Cardiac septum (tissue), 1 donor: ENCODE data around the gene RFC3. TPM values are rescaled to one million over a fixed set of nuclear protein-coding genes. Genes with fewer than 3 reads are reported as not detected.
"Not testable (repeated sequence)": the region's sequence is repeated elsewhere in the genome, so short reads cannot be mapped to it uniquely, and the experiment has no call there.

Experiments used
- DNase-seq: peaks from one replicate; pipeline ENCODE4 v3.0.0-alpha.2; 2020; ENCODE audit warnings: low spot score
- intact Hi-C: fragments of 100-400 bp; cut with DNase I; formaldehyde crosslinking; loops from one replicate; pipeline ENCODE4 v1.14.0; 2022
- total RNA-seq: library from RNA; stranded (reverse); fragmentation: NEBNext Ultra II Directional; extraction: Animal tissue kit (Norgen Biotek cat#: 25700); gene quantifications from one replicate; pipeline ENCODE4 v1.2.1, GENCODE V29; 2021
- donor health status: DM: no; HTN: no; CAD: no.

The RFC3 gene
- total RNA-seq, 1 donor from 2014 or later, result 5.0 TPM

GRCh38 chr13:33800646-33801186 is 17.2 kb upstream of the RFC3 start:
- intact Hi-C loops, result loop anchor here (10.0 kb wide), 1 partner anchor 274 kb away; no protein-coding TSS in a partner anchor
- DNase-seq, result no peak

- DNase-seq, result no peak
- intact Hi-C loops, result loop anchor here (10.0 kb wide), 1 partner anchor 268 kb away; no protein-coding TSS in a partner anchor
Observed at GRCh38 chr13:33806470-33807248, 11.3 kb upstream of the RFC3 start.

GRCh38 chr13:33812829-33813228 is 5.1 kb upstream of the RFC3 start:
- DNase-seq, intact Hi-C loops: not testable (repeated sequence)

DNA sequence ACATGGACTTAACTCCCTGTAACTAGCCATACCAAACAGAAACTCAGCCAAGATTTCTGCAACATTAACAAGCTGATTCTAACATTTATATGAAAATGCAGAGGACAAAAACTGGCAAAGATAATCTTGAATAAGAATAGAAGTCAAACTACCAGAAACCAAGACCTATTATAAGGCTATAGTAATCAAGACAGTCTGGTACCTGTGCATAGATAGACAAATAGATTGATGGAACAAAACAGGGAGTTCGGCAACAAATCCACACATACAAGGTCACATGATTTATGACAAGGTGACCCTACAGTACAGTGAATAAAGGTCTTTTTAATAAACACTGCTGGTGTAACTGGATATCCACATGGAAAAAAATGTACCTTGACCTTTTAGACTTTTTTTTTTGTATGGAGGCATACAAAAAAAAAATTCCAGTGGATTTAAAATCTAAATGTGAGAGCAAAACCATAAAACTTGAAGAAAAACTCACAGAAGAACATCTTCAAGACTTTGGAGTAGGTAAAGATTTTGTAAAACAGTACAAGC is 2.9 kb upstream of the RFC3 start:
- no peak for DNase-seq
- intact Hi-C loops, result no loop called here

DNA sequence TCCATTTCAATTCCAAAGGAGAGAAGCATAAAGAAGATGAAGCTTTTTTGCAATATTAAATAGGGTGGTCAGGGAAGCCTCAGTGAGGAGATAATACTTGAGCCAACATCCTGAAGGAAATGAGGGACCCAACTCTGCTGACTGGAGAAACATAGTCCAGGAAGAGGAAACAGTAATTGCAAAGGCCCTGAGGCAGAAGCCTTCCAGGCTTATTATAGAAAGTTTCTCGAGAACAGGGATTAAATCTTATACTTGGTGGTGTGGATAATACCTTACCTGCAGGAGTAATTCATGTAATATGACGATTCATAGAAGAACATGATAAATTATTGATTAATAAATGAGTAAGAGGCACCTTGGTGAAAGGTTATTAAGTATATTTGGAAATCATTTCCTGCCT is 1.0 kb upstream of the RFC3 start:
- DNase-seq, result no peak
- intact Hi-C loops, result no loop called here

- DNase-seq, result no peak
- intact Hi-C loops, result no loop called here
Observed at GRCh38 chr13:33817513-33817900, 442 bp upstream of the RFC3 start.

GRCh38 chr13:33825083-33825482 is 7.1 kb downstream of the RFC3 start:
- no peak for DNase-seq
- intact Hi-C loops, result no loop called here

GRCh38 chr13:33827139-33827538 is 9.2 kb downstream of the RFC3 start:
- DNase-seq, result no peak
- intact Hi-C loops, result no loop called here

DNA sequence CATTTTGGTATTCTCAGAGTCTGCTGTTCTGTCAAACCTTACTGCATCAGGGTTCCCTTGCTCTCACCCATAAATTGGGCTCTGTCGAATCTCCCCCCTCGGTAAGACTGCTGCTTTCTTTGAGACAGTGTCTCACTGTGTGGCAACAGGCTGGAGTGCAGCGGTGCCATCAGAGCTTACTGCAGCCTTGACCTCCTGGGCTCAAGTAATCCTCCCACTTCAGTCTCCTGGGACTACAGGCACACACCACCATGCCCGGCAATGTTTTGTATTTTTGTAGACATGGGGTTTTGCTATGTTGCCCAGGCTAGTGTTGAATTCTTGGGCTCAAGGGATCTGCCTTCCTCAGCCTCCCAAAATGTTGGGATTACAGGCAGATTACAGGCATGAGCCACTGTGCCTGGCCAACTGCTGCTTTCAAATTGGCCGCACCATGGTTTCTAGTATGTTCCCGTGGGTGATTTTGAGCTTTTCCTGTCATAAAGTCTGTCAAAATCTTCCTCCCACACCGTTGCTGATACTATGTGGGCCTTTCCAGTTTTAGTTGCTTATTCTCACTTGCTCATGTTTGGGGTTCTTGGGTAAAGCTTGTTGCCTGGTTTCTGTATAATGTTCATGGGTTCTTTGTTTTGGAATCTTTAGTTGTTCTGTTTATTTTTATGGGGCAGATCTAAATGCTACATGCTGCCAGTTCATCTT is 10.6 kb downstream of the RFC3 start:
- intact Hi-C loops, result no loop called here
- no peak for DNase-seq

DNA sequence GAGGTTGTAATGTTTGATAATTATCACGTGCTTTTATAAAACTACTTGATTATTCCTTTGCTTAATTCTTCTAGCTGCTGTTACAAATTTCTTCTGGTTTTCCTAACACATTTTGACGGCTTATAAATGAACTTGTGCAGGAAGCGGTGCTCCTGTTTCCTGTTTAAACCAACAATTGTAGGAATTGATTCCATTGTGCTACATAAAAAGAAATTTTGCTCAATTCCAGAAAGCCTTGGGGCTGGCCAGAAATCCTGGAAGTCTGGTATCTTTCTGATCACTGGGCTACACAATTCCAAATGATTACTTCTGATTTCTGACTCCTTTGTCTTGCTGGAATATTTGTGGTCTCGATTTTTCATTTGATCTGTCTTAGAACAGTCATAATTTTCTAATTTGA is 14.9 kb downstream of the RFC3 start:
- intact Hi-C loops, result no loop called here

DNA sequence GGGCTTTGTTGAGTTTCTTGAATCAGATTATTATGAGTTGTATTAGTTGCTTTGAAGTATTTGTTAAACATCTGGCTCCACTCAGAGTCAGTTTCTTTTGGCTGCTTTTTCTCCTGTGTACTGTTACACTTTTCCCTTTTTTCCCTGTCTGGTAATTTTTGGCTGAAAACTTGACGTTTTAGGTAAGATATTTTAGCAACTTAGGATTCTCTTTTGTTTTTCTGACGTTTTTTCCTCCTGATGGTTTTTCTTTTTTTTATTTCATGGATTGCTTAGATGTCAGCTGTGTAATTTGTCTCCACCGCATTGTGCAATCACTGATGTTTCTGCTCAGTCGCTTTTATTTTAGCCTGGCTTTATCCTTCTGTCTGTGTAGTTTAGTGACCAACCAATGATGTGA is 20.7 kb downstream of the RFC3 start:
- DNase-seq, result no peak
- intact Hi-C loops, result no loop called here

More for the DNA sequence above, 14.9 kb downstream of the RFC3 start:
- DNase-seq, result no peak

- no peak for DNase-seq
- intact Hi-C loops, result no loop called here
Observed at GRCh38 chr13:33840402-33840801, 22.5 kb downstream of the RFC3 start.

DNA sequence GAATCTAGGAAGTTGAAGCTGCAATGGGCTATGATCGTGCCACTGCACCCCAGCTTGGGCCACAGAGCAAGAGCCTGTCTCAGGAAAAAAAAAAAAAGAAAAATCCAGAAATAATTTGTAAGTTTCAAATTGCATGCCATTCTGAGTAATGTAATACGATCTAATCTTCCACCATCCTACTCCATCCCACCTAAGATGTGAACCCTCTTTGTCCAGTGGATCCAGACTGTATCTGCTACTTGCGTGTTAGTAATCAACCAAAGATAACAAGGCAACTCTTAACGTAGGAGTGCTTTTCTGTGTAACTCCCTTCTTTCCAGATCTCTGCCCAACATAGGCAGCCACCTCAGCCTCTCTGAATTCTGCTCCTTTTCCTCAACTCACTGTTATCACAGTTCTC is 24.3 kb downstream of the RFC3 start:
- intact Hi-C loops, result no loop called here
- no peak for DNase-seq

DNA sequence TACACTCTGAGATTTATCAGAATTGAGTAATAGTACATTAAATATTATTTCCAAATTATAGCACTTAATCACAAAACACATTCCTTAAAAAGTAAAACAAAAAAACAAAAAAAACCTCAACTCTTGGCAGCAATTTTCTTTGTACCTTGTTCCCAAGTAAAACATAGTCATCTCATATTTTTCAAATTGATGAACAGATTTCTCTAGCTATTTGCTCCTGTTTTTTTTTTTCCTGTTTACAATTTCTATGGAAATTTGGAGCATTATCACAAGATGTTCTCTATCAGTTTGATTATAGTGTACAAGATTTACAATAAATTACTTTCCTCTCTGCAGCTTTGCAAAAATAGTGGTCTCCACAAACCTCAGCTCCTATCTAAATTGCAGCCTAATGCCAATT is 25.0 kb downstream of the RFC3 start:
- intact Hi-C loops, result no loop called here

DNA sequence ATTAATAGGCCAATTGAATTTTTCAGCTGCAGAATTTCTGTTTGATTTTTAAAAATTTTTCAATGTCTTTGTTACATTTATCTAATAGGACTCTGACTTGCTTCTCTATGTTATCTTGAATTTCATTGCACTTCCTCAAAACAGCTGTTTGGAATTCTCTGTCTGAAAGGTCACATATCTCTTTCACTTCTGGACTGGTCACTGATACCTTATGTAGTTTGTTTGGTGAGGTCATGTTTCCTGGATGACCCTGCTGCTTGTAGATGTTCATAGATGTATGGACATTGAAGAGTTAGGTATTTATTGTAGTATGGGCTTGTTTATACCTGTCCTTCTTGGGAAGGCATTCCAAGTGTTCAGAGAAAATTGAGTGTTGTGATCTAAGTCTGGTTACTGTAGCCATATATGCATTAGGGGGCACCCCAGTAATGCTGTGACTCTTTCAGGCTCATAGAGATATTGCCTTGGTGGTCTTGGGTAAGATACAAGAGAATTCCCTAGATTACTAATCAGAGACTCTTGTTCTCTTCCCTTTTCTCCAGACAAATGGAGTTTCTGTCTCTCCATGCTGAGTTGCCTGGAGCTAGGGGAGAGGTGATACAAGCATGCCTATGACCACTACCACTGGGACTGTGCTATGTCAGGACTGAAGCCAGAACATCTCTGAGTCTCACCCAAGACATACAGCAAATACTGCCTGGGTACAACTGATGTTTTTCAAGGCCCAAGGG is 27.8 kb downstream of the RFC3 start:
- DNase-seq, result no peak
- intact Hi-C loops, result no loop called here

More for the DNA sequence above, 25.0 kb downstream of the RFC3 start:
- DNase-seq, result no peak

DNA sequence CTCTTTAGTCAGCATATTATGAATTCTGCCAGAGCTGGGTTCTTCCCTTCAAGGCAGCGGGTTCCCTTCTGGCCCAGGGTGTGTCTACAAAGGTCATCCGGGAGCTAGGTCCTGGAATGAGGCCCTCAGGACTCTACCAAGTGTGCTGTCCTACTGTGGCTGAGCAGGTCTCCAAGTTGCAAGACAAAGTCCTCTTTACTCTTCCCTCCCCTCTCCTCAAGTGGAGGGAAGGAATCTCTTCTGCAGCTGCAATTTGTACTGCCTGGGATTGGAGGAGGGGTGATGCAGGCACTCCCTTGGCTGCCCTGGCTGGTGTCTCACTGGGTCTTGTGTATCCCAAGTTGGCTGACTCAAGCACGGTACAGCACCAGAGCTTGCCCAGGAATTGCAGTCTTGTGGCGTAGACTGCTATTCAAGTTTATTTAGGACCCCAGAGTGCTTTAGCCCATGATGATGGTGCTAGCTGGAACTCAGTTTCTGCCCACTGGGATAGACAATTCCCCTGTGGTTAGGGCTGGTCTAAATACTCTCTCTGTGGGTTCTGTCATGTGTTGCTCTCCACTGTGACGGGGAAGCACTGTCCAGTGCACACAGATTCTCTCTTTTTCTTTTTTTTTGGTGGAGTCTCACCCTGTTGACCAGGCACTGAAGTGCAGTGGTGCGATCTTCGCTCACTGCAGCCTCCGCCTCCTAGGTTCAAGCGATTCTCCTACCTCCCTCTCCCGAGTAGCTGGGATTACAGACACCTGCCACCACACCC is 28.5 kb downstream of the RFC3 start:
- intact Hi-C loops, result no loop called here
- DNase-seq, result no peak

GRCh38 chr13:33849211-33849610 is 31.3 kb downstream of the RFC3 start:
- intact Hi-C loops, result no loop called here
- no peak for DNase-seq

DNA sequence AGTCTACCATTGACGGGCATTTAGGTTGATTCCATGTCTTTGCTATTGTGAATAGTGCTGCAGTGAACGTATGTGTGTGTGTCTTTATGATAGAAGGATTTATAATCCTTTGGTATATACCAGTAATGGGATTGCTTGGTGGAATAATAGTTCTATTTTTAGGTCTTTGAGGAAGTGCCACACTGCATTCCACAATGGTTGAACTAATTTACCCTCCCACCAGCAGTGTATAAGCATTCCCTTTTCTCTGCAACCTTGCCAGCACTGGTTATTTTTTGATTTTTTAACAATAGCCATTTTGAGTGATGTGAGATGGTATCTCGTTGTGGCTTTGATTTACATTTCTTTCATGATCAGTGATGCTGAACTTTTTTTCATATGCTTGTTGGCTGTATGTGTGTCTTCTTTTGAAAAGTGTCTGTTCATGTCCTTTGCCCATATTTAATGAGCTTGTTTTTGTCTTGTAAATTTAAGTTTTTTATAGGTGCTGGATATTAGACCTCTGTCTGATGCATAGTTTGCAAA is 37.5 kb downstream of the RFC3 start:
- intact Hi-C loops, result no loop called here
- no peak for DNase-seq

GRCh38 chr13:33859691-33860303 is 41.8 kb downstream of the RFC3 start:
- DNase-seq, result no peak
- intact Hi-C loops, result no loop called here
